Stimulated activated CD4-positive, alpha-beta T cell treated with anti-CD3 and anti-CD28 coated beads, Interleukin-15, amount 100 ng/mL, for 1 hour (primary cell): ENCODE results near the gene DPH3.

ENCODE experiments used
- DNase-seq, 2 donors: peaks; one replicate each; pipeline ENCODE4 v3.0.0-alpha.2; 2020; ENCODE audit warnings: low read depth in 1 of 2, low spot score in 1 of 2

Gene DPH3

DNA sequence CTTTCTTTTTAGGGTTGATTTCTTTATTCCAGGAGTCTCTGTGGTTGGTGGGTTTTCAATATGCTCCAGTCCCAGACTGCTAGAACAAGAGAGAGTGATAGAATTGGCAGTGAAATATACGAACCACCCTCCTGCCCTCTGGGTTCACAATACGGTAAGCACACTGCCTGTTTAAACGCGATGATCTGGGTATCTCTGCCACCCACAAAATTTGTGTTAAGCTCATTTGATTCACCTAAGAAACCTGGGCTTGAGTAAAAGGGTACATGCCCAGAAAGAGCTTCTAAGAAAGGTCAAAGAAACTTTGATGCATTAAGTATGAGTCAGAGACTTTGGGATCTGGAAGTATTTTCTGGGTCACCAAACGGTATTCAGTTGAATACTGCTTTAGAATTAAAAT, 30.1 kb upstream of the DPH3 start:
- no peak for DNase-seq

DNA sequence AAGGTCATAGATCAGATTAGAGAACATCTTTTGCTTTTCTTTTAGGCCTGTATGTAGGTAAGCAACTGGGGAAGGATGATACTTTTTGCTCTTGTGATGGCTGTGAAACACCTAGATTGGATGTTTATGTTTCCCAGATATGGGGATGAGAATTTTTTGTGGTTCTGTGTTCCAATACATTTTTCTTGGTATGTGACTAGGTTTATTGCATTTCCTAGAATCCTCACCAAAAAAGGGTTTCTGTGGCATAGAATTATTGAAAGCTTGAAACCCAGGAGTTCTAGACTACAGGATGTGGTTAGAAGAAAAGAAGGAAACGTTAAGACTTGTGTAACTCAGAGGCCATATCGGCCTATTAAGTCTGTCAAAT, 26.1 kb upstream of the DPH3 start:
- DNase-seq, result no peak

DNA sequence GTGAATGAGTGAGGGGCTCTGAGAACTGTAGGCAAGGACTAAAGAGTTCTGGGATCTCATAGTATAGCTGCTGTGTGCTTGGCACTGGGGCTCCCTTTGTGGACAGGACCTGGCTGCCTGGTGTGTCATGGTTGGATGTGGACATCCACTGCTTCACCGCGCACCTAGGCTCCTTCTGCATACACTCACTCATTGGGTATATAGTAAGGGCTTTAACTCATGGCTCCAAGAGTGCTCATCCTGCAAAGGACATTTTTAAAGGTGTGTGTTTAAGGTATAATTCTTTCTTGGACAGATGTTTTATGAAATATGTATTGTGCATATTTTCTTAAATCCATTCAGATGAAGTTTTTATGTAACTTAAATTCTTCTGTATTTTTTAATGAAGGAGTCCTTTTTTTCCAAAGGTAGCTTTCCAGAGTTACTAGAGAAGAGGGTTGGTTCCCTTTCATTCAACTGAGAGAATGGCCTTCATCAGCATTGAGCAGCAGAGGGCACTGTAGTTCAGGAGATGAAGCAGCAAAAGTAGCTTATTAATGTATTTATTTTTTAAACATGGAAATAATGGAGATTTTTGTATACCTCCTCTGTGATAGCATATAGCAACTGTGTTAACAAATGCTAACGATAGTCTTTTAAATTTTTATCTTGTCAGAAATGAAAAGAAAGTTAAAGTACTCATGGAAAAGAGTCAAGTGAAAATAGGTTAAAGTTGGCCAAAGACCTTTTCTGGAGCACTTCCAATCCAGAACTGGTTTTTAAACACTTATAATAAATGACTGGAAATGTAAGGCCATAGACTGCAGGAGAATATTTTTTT, 25.5 kb upstream of the DPH3 start:
- DNase-seq, result no peak

DNA sequence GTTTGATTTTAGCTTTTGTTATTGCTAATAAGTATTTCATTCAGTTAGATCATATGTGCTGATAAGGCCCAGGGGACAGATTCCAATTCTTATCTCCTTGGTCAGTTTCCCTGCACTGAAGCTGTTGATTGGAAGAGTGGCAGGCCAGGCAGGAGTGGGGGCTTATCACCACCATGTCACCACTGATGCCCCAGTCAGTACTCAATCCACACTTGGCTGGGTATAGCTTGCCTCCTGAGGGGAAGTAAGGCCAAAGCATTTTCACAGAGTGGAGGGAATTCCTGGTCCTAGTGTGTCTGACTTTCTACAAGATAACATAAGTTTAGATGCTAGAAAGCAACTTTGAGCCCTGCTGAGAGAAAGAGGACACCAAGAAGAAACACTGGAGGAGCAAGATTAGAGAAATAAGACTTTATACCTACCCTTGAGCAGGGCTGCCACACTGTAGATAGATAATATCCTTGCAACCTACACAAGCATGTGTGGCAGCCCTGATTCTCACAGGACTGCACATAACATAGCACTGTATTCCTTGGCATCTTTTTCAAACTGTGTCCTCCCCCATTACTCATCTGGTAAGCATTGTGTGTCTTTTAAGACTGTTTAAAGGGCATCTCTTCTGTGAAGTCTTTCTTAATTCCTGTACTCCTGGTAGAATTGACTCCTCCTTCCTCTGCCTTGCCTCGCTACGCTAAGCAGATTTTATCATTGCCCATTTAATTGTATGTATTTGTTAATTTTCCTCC, 24.6 kb upstream of the DPH3 start:
- no peak for DNase-seq

DNA sequence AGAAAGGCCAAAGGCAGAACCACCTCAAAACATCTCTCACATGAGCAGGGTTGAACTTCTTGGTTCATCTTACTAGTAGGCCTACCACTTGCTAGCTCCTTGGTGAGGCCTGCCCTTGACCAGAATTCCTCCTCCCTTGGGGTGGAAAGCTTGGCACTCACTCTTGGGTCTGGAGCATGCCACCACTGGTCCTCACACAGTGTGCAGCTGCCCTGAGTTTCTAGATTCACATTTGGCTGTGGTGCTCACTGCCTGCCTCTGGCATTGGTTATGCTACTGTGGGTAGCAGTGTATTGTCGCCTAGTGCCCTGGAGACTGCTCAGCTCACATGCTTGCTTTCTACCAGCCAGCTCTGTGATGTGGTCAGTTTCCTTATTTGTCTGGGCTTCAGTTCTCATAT, 23.9 kb upstream of the DPH3 start:
- no peak for DNase-seq

GRCh38 chr3:16286751-16287543, 22.2 kb upstream of the DPH3 start:
- no peak for DNase-seq

- peak; percentile 31 to 34 for DNase-seq
These were observed 21.4 kb upstream of the DPH3 start for GRCh38 chr3:16286161-16286560.

- no peak for DNase-seq
These were observed 19.9 kb upstream of the DPH3 start for GRCh38 chr3:16284633-16285032.

- DNase-seq, result no peak
These were observed 15.9 kb upstream of the DPH3 start for GRCh38 chr3:16280671-16281070.

DNA sequence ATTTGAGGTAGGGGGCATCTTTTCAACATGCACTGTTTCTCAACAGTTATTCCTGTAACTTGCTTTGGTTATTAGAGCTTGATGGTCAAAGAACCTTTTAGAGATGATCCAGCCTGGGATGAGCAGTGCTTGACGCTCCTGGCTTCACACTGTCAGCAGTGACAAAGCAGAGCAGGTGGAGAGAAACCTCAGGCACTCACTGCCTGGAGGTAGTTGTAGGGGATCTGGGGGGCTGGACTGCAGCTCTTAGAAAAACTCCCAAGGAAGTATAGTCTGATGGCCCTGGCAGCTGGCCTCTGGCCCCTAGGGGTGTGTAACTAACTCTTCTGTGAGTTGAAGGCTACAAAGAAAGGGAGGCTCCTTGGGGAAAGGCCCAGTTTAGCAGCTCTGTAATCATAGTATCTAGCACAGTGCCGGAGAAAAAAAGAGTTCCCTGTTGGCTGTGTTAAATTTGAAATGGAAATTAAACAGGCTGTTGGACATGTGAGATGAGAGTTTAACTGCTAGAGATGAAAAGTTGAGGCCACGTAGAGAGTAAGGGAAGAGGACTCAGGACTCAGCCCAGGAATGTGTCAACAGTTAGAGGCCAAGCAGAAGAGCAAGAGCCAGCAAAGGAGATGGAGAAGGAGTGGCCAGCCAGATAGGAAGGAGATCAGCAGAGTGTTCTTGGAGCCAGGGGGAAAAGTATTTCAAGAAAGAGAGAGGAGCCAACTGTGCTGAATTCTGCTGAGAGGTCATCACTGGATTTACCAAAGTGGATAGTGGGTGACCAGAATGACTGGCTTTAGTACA, 14.5 kb upstream of the DPH3 start:
- no peak for DNase-seq

GRCh38 chr3:16277471-16277870, 12.7 kb upstream of the DPH3 start:
- no peak for DNase-seq

- DNase-seq, result no peak
These were observed 9.1 kb upstream of the DPH3 start for GRCh38 chr3:16273867-16274266.

DNA sequence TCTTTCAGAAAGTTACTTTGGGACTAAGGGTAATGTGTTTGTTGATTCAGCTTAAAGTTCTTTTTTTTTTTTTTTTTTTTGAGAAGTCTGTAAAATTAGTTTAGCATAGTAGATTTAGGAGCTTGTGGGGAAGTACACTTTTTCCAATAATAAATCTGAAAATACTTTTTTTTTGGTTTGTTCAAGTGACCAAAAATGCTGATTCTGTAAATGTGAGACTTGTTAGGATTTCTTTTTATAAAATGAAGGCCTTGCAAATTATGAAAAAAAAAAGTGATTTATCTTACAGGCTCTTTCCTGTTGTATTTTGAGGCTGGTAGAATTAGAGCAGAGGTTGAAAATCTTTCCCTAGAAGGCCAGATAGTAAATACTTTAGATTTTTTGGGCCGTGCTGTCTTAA, 7.8 kb upstream of the DPH3 start:
- no peak for DNase-seq

DNA sequence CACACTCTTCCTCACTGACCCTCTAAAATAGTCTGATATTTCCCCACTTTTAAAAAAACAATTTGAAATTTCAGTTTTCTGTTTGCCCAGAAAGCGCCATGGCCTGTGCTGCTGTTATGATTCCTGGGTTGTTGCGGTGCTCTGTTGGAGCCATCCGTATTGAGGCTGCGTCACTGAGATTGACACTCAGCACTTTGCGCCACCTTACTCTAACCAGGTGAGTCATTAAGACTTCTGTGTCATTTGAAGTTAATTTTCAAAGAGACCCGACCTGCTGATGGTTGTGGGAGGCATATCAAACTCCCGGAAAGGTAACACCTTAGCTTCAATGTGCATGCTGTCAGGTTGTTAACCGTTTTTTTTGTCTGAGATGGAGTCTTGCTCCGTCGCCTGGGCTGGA, 6.1 kb upstream of the DPH3 start:
- DNase-seq, result no peak

- no peak for DNase-seq
These were observed 2.0 kb upstream of the DPH3 start for GRCh38 chr3:16266714-16267113.

- no peak for DNase-seq
These were observed 678 bp upstream of the DPH3 start for GRCh38 chr3:16265455-16265786.

GRCh38 chr3:16264174-16264707, 502 bp downstream of the DPH3 start:
- DNase-seq, result no peak

DNA sequence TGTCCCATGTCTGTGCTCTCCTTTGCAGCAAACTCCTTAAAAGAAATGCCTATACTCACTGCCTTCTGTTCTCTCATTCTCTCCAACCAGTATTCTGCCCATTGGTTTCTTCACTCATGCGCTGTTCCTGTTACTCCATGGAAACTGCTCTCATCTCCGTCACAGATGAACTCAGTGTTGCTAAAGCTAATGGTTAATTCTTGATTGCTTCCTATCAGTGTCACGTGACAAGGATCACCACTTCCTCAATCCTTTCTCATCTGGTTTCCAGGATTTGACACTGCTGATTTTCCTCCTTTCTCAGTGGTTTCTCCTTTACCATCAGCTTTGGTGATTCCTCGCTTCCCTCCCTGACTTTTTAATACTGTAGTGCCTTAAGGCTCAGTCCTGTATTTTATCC, 2.6 kb downstream of the DPH3 start:
- no peak for DNase-seq

GRCh38 chr3:16260046-16260445, 4.7 kb downstream of the DPH3 start:
- DNase-seq, result no peak

GRCh38 chr3:16258866-16259265, 5.9 kb downstream of the DPH3 start:
- DNase-seq, result no peak

- DNase-seq, result no peak
These were observed 6.6 kb downstream of the DPH3 start for GRCh38 chr3:16258177-16258576.
